Astrocyte of the spinal cord (primary cell): Measurements from ENCODE around the gene GOLPH3L.
"Not testable (repeated sequence)": the region's sequence is repeated elsewhere in the genome, so short reads cannot be mapped to it uniquely, and the experiment has no call there.

Experiments
- DNase-seq: peaks from one replicate; pipeline ENCODE4 v3.0.0; 2011; ENCODE audit warnings: low read depth, low spot score
- H3K4me3 ChIP-seq: 2 replicates; pipeline ENCODE4 v1.5.1; 2011; ENCODE audit warnings: low read depth, mild to moderate bottlenecking, low read length, moderate library complexity
- in situ Hi-C: cut with HindIII; loops from 2 replicates; pipeline ENCODE4 v1.10.0; 2017; ENCODE audit warnings: low sequenced_read_pairs
- TF ChIP-seq, protein P1 (sequence below): IDR thresholded peaks from 2 replicates; pipeline ENCODE4 v1.5.1; 2012; ENCODE audit warnings: low read depth, mild to moderate bottlenecking, low read length, inconsistent platforms

The GOLPH3L gene

DNA sequence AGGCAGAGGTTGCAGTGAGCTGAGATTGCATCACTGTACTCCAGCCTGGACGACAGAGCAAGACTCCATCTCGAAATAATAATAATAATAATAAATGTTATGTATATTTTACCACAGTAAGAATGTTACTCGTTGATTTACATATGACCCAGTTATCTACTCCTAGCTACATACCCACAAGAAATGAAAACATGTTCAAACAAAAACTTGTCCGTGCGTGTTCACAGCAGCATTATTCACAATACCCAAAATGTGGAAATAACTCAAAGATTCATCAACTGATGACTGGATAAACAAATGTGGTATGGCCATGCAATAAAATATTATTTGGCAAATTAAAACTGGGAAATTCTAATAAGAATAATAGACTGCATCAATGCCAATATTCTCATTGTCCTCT lies 35.8 kb downstream of the GOLPH3L start:
- no peak for DNase-seq
- no peak overlapping the region for H3K4me3 ChIP-seq
- TF ChIP-seq, protein P1, sequence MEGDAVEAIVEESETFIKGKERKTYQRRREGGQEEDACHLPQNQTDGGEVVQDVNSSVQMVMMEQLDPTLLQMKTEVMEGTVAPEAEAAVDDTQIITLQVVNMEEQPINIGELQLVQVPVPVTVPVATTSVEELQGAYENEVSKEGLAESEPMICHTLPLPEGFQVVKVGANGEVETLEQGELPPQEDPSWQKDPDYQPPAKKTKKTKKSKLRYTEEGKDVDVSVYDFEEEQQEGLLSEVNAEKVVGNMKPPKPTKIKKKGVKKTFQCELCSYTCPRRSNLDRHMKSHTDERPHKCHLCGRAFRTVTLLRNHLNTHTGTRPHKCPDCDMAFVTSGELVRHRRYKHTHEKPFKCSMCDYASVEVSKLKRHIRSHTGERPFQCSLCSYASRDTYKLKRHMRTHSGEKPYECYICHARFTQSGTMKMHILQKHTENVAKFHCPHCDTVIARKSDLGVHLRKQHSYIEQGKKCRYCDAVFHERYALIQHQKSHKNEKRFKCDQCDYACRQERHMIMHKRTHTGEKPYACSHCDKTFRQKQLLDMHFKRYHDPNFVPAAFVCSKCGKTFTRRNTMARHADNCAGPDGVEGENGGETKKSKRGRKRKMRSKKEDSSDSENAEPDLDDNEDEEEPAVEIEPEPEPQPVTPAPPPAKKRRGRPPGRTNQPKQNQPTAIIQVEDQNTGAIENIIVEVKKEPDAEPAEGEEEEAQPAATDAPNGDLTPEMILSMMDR = no peak
- in situ Hi-C loops = no loop called here

- in situ Hi-C loops = no loop called here
- TF ChIP-seq, protein P1 = no peak
- no peak for DNase-seq
- H3K4me3 ChIP-seq = no peak overlapping the region
Measured at GRCh38 chr1:150660584-150660983, 36.4 kb downstream of the GOLPH3L start.

DNA sequence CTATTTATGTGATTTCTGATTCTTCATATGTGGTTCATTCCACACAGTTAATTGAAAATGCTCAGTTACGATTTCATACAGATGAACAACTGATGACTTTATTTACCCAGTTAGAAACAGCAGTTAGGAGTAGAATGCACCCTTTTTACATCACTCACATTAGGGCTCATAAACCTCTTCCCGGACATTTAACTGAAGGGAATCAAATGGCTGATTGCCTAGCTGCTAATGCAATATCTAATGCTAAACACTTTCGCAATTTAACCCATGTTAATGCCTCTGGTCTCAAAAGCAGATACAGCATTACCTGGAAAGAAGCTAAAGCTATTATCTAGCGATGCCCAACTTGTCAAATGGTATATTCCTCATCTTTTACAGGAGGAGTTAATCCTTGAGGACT lies 39.9 kb downstream of the GOLPH3L start:
- in situ Hi-C loops, DNase-seq: not testable (repeated sequence)

GRCh38 chr1:150654635-150655034 lies 42.3 kb downstream of the GOLPH3L start:
- in situ Hi-C loops, H3K4me3 ChIP-seq, DNase-seq: not testable (repeated sequence)

More for the DNA sequence above, 39.9 kb downstream of the GOLPH3L start:
- H3K4me3 ChIP-seq = not testable (repeated sequence)

GRCh38 chr1:150650193-150650592 lies 46.8 kb downstream of the GOLPH3L start:
- peak; percentile 8 for DNase-seq
- TF ChIP-seq, protein P1 = no peak
- in situ Hi-C loops = no loop called here
- no peak overlapping the region for H3K4me3 ChIP-seq

- DNase-seq = no peak
- in situ Hi-C loops = no loop called here
- no peak overlapping the region for H3K4me3 ChIP-seq
- TF ChIP-seq, protein P1 = no peak
Measured at GRCh38 chr1:150649441-150650075, 47.4 kb downstream of the GOLPH3L start.

DNA sequence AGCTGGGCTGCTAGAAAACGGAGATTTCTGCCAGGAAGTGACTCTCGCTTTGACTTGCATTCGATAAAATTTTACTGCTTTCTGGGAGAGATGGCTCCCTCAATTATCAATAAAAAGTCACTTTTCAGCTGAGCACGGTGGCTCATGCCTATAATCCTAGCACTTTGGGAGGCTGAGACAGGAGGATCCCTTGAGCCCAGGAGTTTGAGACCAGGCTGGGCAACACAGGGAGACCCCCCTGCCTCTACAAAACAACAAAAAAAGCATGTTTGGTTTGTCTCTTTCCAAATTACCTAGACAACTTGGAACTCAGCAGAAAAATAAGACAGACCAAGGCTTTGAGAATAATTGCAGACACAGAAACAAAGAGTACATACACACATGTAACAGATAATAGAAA lies 54.7 kb downstream of the GOLPH3L start:
- in situ Hi-C loops = no loop called here
- TF ChIP-seq, protein P1 = no peak
- no peak for DNase-seq
- H3K4me3 ChIP-seq = no peak overlapping the region

- H3K4me3 ChIP-seq, DNase-seq, in situ Hi-C loops: not testable (repeated sequence)
Measured at GRCh38 chr1:150641126-150641815, 55.7 kb downstream of the GOLPH3L start.

DNA sequence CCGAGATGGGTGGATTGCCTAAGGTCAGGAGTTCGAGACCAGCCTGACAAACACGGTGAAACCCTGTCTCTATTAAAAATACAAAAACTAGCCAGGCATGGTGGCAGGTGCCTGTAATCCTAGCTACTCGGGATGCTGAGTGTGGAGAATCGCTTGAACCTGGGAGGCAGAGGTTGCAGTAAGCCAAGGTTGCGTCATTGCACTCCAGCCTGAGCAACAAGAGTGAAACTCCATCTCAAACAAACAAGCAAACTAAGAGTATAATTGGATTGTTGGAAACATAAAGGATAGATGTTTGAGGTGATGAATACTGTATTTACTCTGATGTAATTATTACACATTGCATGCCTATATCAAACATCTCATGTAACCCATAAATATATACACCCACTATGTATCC lies 58.5 kb downstream of the GOLPH3L start:
- in situ Hi-C loops, DNase-seq, H3K4me3 ChIP-seq: not testable (repeated sequence)

GRCh38 chr1:150634839-150635622 lies 61.9 kb downstream of the GOLPH3L start:
- H3K4me3 ChIP-seq, DNase-seq, in situ Hi-C loops: not testable (repeated sequence)
